HepG2 (cell line): ENCODE results near the gene STIM2. TPM values are rescaled to one million over a fixed set of nuclear protein-coding genes. Genes with fewer than 3 reads are reported as not detected.

ENCODE experiments used
- CENPX ChIP-seq: sonication (generic); formaldehyde crosslinking; IDR thresholded peaks from 2 replicates; pipeline ENCODE4 v1.9.0; 2021; ENCODE audit warnings: mild to moderate bottlenecking, missing genetic modification reagents, moderate library complexity
- CTCF ChIP-seq: sonication (generic); formaldehyde crosslinking; IDR thresholded peaks from 2 replicates; pipeline ENCODE4 v1.5.0; 2020; ENCODE audit warnings: mild to moderate bottlenecking, missing genetic modification reagents, moderate library complexity
- ESRRA ChIP-seq: sonication (generic); formaldehyde crosslinking; IDR thresholded peaks from 2 replicates; pipeline ENCODE4 v1.5.1; 2020; ENCODE audit warnings: mild to moderate bottlenecking, low read depth, missing genetic modification reagents
- HINFP ChIP-seq: sonication (generic); formaldehyde crosslinking; IDR thresholded peaks from 2 replicates; pipeline ENCODE4 v1.4.0; 2020; ENCODE audit warnings: low read depth, mild to moderate bottlenecking, missing genetic modification reagents
- HMGXB3 ChIP-seq: sonication (generic); formaldehyde crosslinking; IDR thresholded peaks from 2 replicates; pipeline ENCODE4 v1.4.0; 2020; ENCODE audit warnings: missing genetic modification reagents, borderline replicate concordance
- IRF2 ChIP-seq: IDR thresholded peaks from 2 replicates; pipeline ENCODE4 v1.6.1; 2018; ENCODE audit warnings: missing genetic modification reagents, missing compliant biosample characterization
- NFATC3 ChIP-seq: sonication (generic); formaldehyde crosslinking; IDR thresholded peaks from 2 replicates; pipeline ENCODE4 v1.5.1; 2020; ENCODE audit warnings: mild to moderate bottlenecking, missing genetic modification reagents
- NFE2L2 ChIP-seq: fragments of 150-350 bp; IDR thresholded peaks from 2 replicates; pipeline ENCODE4 v1.6.1; 2014; ENCODE audit warnings: low read length
- NFKB2 ChIP-seq: sonication (generic); formaldehyde crosslinking; IDR thresholded peaks from 2 replicates; pipeline ENCODE4 v1.4.0; 2020; ENCODE audit warnings: missing genetic modification reagents, borderline replicate concordance
- PBX2 ChIP-seq: IDR thresholded peaks from 2 replicates; pipeline ENCODE4 v1.6.1; 2016; ENCODE audit warnings: control low read depth
- RXRA ChIP-seq: sonication (generic); formaldehyde crosslinking; IDR thresholded peaks from 2 replicates; pipeline ENCODE4 v1.5.1; 2020; ENCODE audit warnings: missing genetic modification reagents
- SP1 ChIP-seq, 2 experiments: fragments of 450-650 bp in 1 of 2; sonication (generic) in 1 of 2; formaldehyde crosslinking in 1 of 2; IDR thresholded peaks; 2 replicates each; pipeline versions ENCODE4 v1.4.0 to v1.6.1; 2016 to 2020; ENCODE audit warnings: missing genetic modification reagents in 1 of 2
- ZNF205 ChIP-seq: IDR thresholded peaks from 2 replicates; pipeline ENCODE4 v1.6.1; 2018; ENCODE audit warnings: missing biosample characterization, missing genetic modification reagents
- ZNF3 ChIP-seq: IDR thresholded peaks from 2 replicates; pipeline ENCODE4 v1.7.0; 2017; ENCODE audit warnings: inconsistent platforms
- ZNF367 ChIP-seq: sonication (generic); formaldehyde crosslinking; IDR thresholded peaks from 2 replicates; pipeline ENCODE4 v1.4.0; 2020; ENCODE audit warnings: missing genetic modification reagents, borderline replicate concordance
- ZNF446 ChIP-seq: sonication (generic); formaldehyde crosslinking; IDR thresholded peaks from 2 replicates; pipeline ENCODE4 v1.5.0; 2020; ENCODE audit warnings: mild to moderate bottlenecking, missing genetic modification reagents
- ZNF512 ChIP-seq: sonication (generic); formaldehyde crosslinking; IDR thresholded peaks from 2 replicates; pipeline ENCODE4 v1.4.0; 2020; ENCODE audit warnings: mild to moderate bottlenecking, missing genetic modification reagents
- ZNF75D ChIP-seq: sonication (generic); formaldehyde crosslinking; IDR thresholded peaks from 2 replicates; pipeline ENCODE4 v1.8.1; 2023; ENCODE audit warnings: missing genetic modification reagents, mild to moderate bottlenecking, borderline replicate concordance
- polyA plus RNA-seq, 8 experiments: library from polyadenylated mRNA; depleted of rRNA in 3 of 8; stranded (reverse) in 7 of 8; unstranded in 1 of 8; fragments of >200 nt; fragmentation: Illumina TruSeq in 4 of 8; extraction: Trizol in 4 of 8; gene quantifications; 2 replicates each; pipeline versions ENCODE4 v1.2.1 to v1.2.3, GENCODE V29; 2011 to 2016; ENCODE audit warnings: low read depth in 4 of 8, missing spikeins in 1 of 8, mixed read lengths in 1 of 8; ENCODE audit not compliant: insufficient read depth in 1 of 8
- total RNA-seq, 5 experiments: library from RNA; depleted of rRNA; stranded (reverse); fragments of >200 nt; fragmentation: Illumina TruSeq; extraction: Trizol; gene quantifications; 2 replicates each; pipeline ENCODE4 v1.2.3, GENCODE V29; 2016; ENCODE audit warnings: low read depth in 1 of 5

The STIM2 gene
- total and polyA plus RNA-seq, 2 of the 13 experiments (the other 11 are each of a cell fraction or from before 2014, with no cell fraction given) = 19.3 to 19.4 TPM

GRCh38 chr4:26821677-26822503, 38.8 kb upstream of the STIM2 start (continued):
- TF ChIP-seq RXRA (CRISPR knock-in tag) = no peak
- 0 out of 2 replicates have a peak, but pooled peaks have one; percentile 39 for TF ChIP-seq IRF2 (CRISPR knock-in tag)
- no peak for TF ChIP-seq ESRRA
- peak; percentile 73; the same call in 1 of the 2 replicates for TF ChIP-seq HINFP (CRISPR knock-in tag)
- TF ChIP-seq NFKB2 (CRISPR knock-in tag) = no peak; the same call in 1 of the 2 replicates
- peak; percentile 97 for TF ChIP-seq ZNF205 (CRISPR knock-in tag)
- peak; percentile 74 for TF ChIP-seq CTCF (CRISPR knock-in tag)
- no peak for TF ChIP-seq ZNF367 (CRISPR knock-in tag)
- TF ChIP-seq ZNF3 (CRISPR knock-in tag) = no peak
- no peak for TF ChIP-seq NFATC3 (CRISPR knock-in tag)
- TF ChIP-seq ZNF446 (CRISPR knock-in tag) = no peak
- TF ChIP-seq ZNF75D (CRISPR knock-in tag) = no peak
- TF ChIP-seq NFE2L2 = peak; percentile 16; the same call in 1 of the 2 replicates
- peak; percentile 61; the same call in 1 of the 2 replicates for TF ChIP-seq PBX2 (CRISPR knock-in tag)
- no peak for TF ChIP-seq ZNF512
- TF ChIP-seq HMGXB3 (CRISPR knock-in tag) = no peak
- TF ChIP-seq SP1 (IDR thresholded peaks at IDR 0.05) = no peak
- no peak for TF ChIP-seq SP1 (CRISPR knock-in tag; IDR thresholded peaks at IDR 0.05)
- no peak for TF ChIP-seq CENPX
